SJCRH30 (cell line): ENCODE measurements around the gene DAD1. TPM values are rescaled to one million over a fixed set of nuclear protein-coding genes. Genes with fewer than 3 reads are reported as not detected.
"Not testable (repeated sequence)": the region's sequence is repeated elsewhere in the genome, so short reads cannot be mapped to it uniquely, and the experiment has no call there.

Experiments used
- DNase-seq, 2 experiments: peaks; one replicate each; pipeline ENCODE4 v3.0.0-alpha.2; 2015 to 2020
- H3K27ac ChIP-seq: fragments of 250-450 bp; sonication (Bioruptor Pico); 2 replicates; pipeline ENCODE4 v1.5.1; 2020; ENCODE audit warnings: mild to moderate bottlenecking, moderate library complexity
- H3K27me3 ChIP-seq: fragments of 250-450 bp; sonication (Bioruptor Pico); 2 replicates; pipeline ENCODE4 v1.5.1; 2020; ENCODE audit warnings: mild to moderate bottlenecking, moderate library complexity
- H3K36me3 ChIP-seq: fragments of 250-450 bp; sonication (Bioruptor Pico); 2 replicates; pipeline ENCODE4 v1.5.1; 2020; ENCODE audit warnings: mild to moderate bottlenecking, moderate library complexity
- H3K4me1 ChIP-seq: fragments of 250-450 bp; sonication (Bioruptor Pico); 2 replicates; pipeline ENCODE4 v1.5.1; 2020; ENCODE audit warnings: mild to moderate bottlenecking, moderate library complexity
- H3K4me3 ChIP-seq: fragments of 250-450 bp; sonication (Bioruptor Pico); 2 replicates; pipeline ENCODE4 v1.5.1; 2020; ENCODE audit warnings: mild to moderate bottlenecking, moderate library complexity
- H3K9me3 ChIP-seq: fragments of 250-450 bp; sonication (Bioruptor Pico); replicated peaks from 2 replicates; pipeline ENCODE4 v1.5.1; 2020; ENCODE audit warnings: mild to moderate bottlenecking, moderate library complexity
- total RNA-seq: library from RNA; depleted of rRNA; stranded (reverse); fragments of >200 nt; shearing (Covaris generic); gene quantifications from 2 replicates; pipeline ENCODE4 v1.2.3, GENCODE V29; 2014

The DAD1 gene
- total RNA-seq, 1 experiment from 2014 or later, result 241 TPM

- Histone ChIP-seq H3K27ac (peak overlapping the region; percentile 36; the same call in 1 of the 2 replicates), H3K4me3 (peak overlapping the region; percentile 36), H3K36me3 (peaks cover 4% of the 10 kb centered on the region), H3K4me1 (peaks cover 28% of the 10 kb centered on the region), H3K9me3 (no peaks in the 10 kb centered on the region), H3K27me3 (no peaks in the 10 kb centered on the region)
- peak; percentile 77 to 79 for DNase-seq
Observed at GRCh38 chr14:22556021-22556989, 32.7 kb downstream of the DAD1 start.

GRCh38 chr14:22555384-22556011 lies 33.5 kb downstream of the DAD1 start:
- DNase-seq, result no peak
- no peaks in the 10 kb centered on the region for H3K9me3 ChIP-seq
- H3K36me3 ChIP-seq, result peaks cover 6% of the 10 kb centered on the region
- H3K27ac ChIP-seq, result no peak overlapping the region
- no peak overlapping the region for H3K4me3 ChIP-seq
- peaks cover 36% of the 10 kb centered on the region for H3K4me1 ChIP-seq
- no peaks in the 10 kb centered on the region for H3K27me3 ChIP-seq

GRCh38 chr14:22554498-22555383 lies 34.3 kb downstream of the DAD1 start:
- peaks cover 6% of the 10 kb centered on the region for H3K36me3 ChIP-seq
- no peaks in the 10 kb centered on the region for H3K9me3 ChIP-seq
- H3K4me1 ChIP-seq, result peaks cover 44% of the 10 kb centered on the region
- no peak overlapping the region for H3K27ac ChIP-seq
- no peaks in the 10 kb centered on the region for H3K27me3 ChIP-seq
- H3K4me3 ChIP-seq, result no peak overlapping the region
- no peak for DNase-seq

- not testable (repeated sequence) for DNase-seq, H3K27me3 ChIP-seq, H3K27ac ChIP-seq, H3K9me3 ChIP-seq, H3K4me3 ChIP-seq
- peaks cover 52% of the 10 kb centered on the region for H3K4me1 ChIP-seq
- peaks cover 11% of the 10 kb centered on the region for H3K36me3 ChIP-seq
Observed at GRCh38 chr14:22553861-22554497, 35.0 kb downstream of the DAD1 start.

- no peak overlapping the region for H3K4me3 ChIP-seq
- H3K9me3 ChIP-seq, result no peaks in the 10 kb centered on the region
- DNase-seq, result no peak
- H3K4me1 ChIP-seq, result peaks cover 54% of the 10 kb centered on the region
- no peak overlapping the region for H3K27ac ChIP-seq
- no peaks in the 10 kb centered on the region for H3K27me3 ChIP-seq
- H3K36me3 ChIP-seq, result peaks cover 11% of the 10 kb centered on the region
Observed at GRCh38 chr14:22553445-22553844, 35.6 kb downstream of the DAD1 start.

- Histone ChIP-seq H3K27me3 (no peaks in the 10 kb centered on the region), H3K4me1 (peaks cover 60% of the 10 kb centered on the region), H3K4me3 (no peak overlapping the region), H3K27ac (peak overlapping the region; percentile 65), H3K9me3 (no peaks in the 10 kb centered on the region), H3K36me3 (peaks cover 11% of the 10 kb centered on the region)
- no peak for DNase-seq
Observed at GRCh38 chr14:22552827-22553076, 36.3 kb downstream of the DAD1 start.

- Histone ChIP-seq H3K27ac (peak overlapping the region; percentile 65), H3K9me3 (no peaks in the 10 kb centered on the region), H3K4me1 (peaks cover 62% of the 10 kb centered on the region), H3K36me3 (peaks cover 11% of the 10 kb centered on the region), H3K4me3 (no peak overlapping the region), H3K27me3 (no peaks in the 10 kb centered on the region)
- DNase-seq, result peak; percentile 88 to 89
Observed at GRCh38 chr14:22552001-22552826, 36.8 kb downstream of the DAD1 start.

GRCh38 chr14:22551605-22551997 lies 37.4 kb downstream of the DAD1 start:
- Histone ChIP-seq H3K4me3 (no peak overlapping the region), H3K36me3 (peaks cover 11% of the 10 kb centered on the region), H3K4me1 (peaks cover 67% of the 10 kb centered on the region)

GRCh38 chr14:22549981-22550673 lies 38.9 kb downstream of the DAD1 start:
- peak; percentile 85 to 89 for DNase-seq
- H3K4me1 ChIP-seq, result peaks cover 70% of the 10 kb centered on the region
- H3K36me3 ChIP-seq, result peaks cover 11% of the 10 kb centered on the region
- H3K27ac ChIP-seq, result peak overlapping the region; percentile 46
- H3K27me3 ChIP-seq, result no peaks in the 10 kb centered on the region
- no peak overlapping the region for H3K4me3 ChIP-seq
- H3K9me3 ChIP-seq, result no peaks in the 10 kb centered on the region

More at GRCh38 chr14:22551605-22551997, 37.4 kb downstream of the DAD1 start:
- DNase-seq, result no peak
- no peaks in the 10 kb centered on the region for H3K9me3 ChIP-seq
- H3K27ac ChIP-seq, result peak overlapping the region; percentile 65
- no peaks in the 10 kb centered on the region for H3K27me3 ChIP-seq

GRCh38 chr14:22549324-22549962 lies 39.6 kb downstream of the DAD1 start:
- Histone ChIP-seq H3K36me3 (peaks cover 11% of the 10 kb centered on the region), H3K27ac (peak overlapping the region; percentile 46), H3K4me3 (no peak overlapping the region), H3K9me3 (no peaks in the 10 kb centered on the region), H3K27me3 (no peaks in the 10 kb centered on the region), H3K4me1 (peaks cover 76% of the 10 kb centered on the region)
- DNase-seq, result no peak

GRCh38 chr14:22547948-22548750 lies 40.9 kb downstream of the DAD1 start:
- Histone ChIP-seq H3K9me3 (no peaks in the 10 kb centered on the region), H3K36me3 (peaks cover 11% of the 10 kb centered on the region), H3K27ac (peak overlapping the region; percentile 85), H3K4me1 (peaks cover 80% of the 10 kb centered on the region), H3K27me3 (no peaks in the 10 kb centered on the region), H3K4me3 (no peak overlapping the region)
- DNase-seq, result no peak

- Histone ChIP-seq H3K9me3 (no peaks in the 10 kb centered on the region), H3K27me3 (no peaks in the 10 kb centered on the region), H3K36me3 (peaks cover 11% of the 10 kb centered on the region), H3K4me3 (no peak overlapping the region), H3K27ac (peak overlapping the region; percentile 85), H3K4me1 (peaks cover 76% of the 10 kb centered on the region)
- peak; percentile 86 to 87 for DNase-seq
Observed at GRCh38 chr14:22547313-22547947, 41.6 kb downstream of the DAD1 start.
